ENCODE results near the gene GIT2.

The GIT2 gene

GRCh38 chr12:109963330-109963729 lies 32.8 kb downstream of the GIT2 start:
- TF ChIP-seq TSHZ2 (CRISPR knock-in tag; IDR thresholded peaks at IDR 0.05) = no peak
- no peak for ATAC-seq

- ATAC-seq = no peak
- TF ChIP-seq CREB5 (CRISPR knock-in tag; IDR thresholded peaks at IDR 0.05; ENCODE audit: low read depth) (no peak), TCF4 (CRISPR knock-in tag; IDR thresholded peaks at IDR 0.05; ENCODE audit: borderline replicate concordance) (no peak), ZNF70 (CRISPR knock-in tag; IDR thresholded peaks at IDR 0.05) (no peak)
Observed at GRCh38 chr12:109962398-109962797, 33.8 kb downstream of the GIT2 start.

- ATAC-seq = no peak
- TF ChIP-seq TSHZ2 (CRISPR knock-in tag; IDR thresholded peaks at IDR 0.05) = no peak
Observed at GRCh38 chr12:109961612-109962011, 34.6 kb downstream of the GIT2 start.

- ATAC-seq = no peak
- TF ChIP-seq BACH2 (CRISPR knock-in tag; IDR thresholded peaks at IDR 0.05; ENCODE audit: borderline replicate concordance) (no peak), PATZ1 (CRISPR knock-in tag; IDR thresholded peaks at IDR 0.05; ENCODE audit: borderline replicate concordance) (no peak), GLIS3 (CRISPR knock-in tag; IDR thresholded peaks at IDR 0.05) (no peak), CSDC2 (CRISPR knock-in tag; IDR thresholded peaks at IDR 0.05) (no peak), PPARA (CRISPR knock-in tag; IDR thresholded peaks at IDR 0.05; ENCODE audit: borderline replicate concordance) (no peak)
Observed at GRCh38 chr12:109961201-109961600, 35.0 kb downstream of the GIT2 start.

- no peak for ATAC-seq
- TF ChIP-seq ZNF565 (CRISPR knock-in tag; conservative IDR thresholded peaks at IDR 0.05; ENCODE audit: low read depth) (no peak), POU6F1 (CRISPR knock-in tag; IDR thresholded peaks at IDR 0.05; ENCODE audit: borderline replicate concordance, low read depth) (no peak), PPARA (CRISPR knock-in tag; IDR thresholded peaks at IDR 0.05; ENCODE audit: borderline replicate concordance) (no peak), ZC3H10 (CRISPR knock-in tag; IDR thresholded peaks at IDR 0.05) (no peak), TOX (CRISPR knock-in tag; IDR thresholded peaks at IDR 0.05; ENCODE audit: borderline replicate concordance) (no peak), ZFP30 (CRISPR knock-in tag; IDR thresholded peaks at IDR 0.05) (no peak), PATZ1 (CRISPR knock-in tag; IDR thresholded peaks at IDR 0.05; ENCODE audit: borderline replicate concordance) (no peak), GLIS3 (CRISPR knock-in tag; IDR thresholded peaks at IDR 0.05) (no peak), TCF4 (CRISPR knock-in tag; IDR thresholded peaks at IDR 0.05; ENCODE audit: borderline replicate concordance) (no peak), ZFP3 (CRISPR knock-in tag; IDR thresholded peaks at IDR 0.05) (no peak), CREB5 (CRISPR knock-in tag; IDR thresholded peaks at IDR 0.05; ENCODE audit: low read depth) (no peak), BACH2 (CRISPR knock-in tag; IDR thresholded peaks at IDR 0.05; ENCODE audit: borderline replicate concordance) (no peak), CSDC2 (CRISPR knock-in tag; IDR thresholded peaks at IDR 0.05) (no peak), OSR1 (CRISPR knock-in tag; IDR thresholded peaks at IDR 0.05) (no peak)
Observed at GRCh38 chr12:109959411-109960093, 36.6 kb downstream of the GIT2 start.

Data from SK-N-SH treated with all-trans-retinoic acid at 6 μM for 48 hours (cell line).